Measurements from ENCODE around the gene ZBTB16.

DNA sequence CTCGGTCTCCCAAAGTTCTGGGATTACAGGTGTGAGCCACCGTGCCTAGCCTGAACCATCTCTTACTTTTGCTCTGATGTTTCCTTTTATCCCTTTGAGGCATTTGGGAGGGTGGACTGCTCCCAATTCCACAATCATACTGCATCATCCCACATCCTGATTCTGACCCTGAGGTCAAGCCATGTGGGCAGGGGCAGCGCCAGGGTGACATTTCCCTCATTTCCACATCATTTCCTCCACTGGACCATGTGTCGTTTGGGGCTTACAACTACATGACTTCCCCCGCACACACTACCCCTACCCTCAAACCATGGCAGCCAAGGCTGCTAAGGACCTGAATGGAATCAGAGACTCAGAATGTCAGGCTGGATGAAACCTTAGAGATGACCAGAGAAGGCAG, 26.4 kb upstream of the ZBTB16 start:
- TF ChIP-seq, protein P1, sequence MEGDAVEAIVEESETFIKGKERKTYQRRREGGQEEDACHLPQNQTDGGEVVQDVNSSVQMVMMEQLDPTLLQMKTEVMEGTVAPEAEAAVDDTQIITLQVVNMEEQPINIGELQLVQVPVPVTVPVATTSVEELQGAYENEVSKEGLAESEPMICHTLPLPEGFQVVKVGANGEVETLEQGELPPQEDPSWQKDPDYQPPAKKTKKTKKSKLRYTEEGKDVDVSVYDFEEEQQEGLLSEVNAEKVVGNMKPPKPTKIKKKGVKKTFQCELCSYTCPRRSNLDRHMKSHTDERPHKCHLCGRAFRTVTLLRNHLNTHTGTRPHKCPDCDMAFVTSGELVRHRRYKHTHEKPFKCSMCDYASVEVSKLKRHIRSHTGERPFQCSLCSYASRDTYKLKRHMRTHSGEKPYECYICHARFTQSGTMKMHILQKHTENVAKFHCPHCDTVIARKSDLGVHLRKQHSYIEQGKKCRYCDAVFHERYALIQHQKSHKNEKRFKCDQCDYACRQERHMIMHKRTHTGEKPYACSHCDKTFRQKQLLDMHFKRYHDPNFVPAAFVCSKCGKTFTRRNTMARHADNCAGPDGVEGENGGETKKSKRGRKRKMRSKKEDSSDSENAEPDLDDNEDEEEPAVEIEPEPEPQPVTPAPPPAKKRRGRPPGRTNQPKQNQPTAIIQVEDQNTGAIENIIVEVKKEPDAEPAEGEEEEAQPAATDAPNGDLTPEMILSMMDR (IDR thresholded peaks at IDR 0.05): no peak
- TF ChIP-seq EP300 (IDR thresholded peaks at IDR 0.05): no peak

All from ovary (tissue), 3 donors.